ENCODE data around the gene KANSL1. TPM values are rescaled to one million over a fixed set of nuclear protein-coding genes. Genes with fewer than 3 reads are reported as not detected.

The KANSL1 gene
- polyA plus RNA-seq, 1 donor = 39.6 TPM

DNA sequence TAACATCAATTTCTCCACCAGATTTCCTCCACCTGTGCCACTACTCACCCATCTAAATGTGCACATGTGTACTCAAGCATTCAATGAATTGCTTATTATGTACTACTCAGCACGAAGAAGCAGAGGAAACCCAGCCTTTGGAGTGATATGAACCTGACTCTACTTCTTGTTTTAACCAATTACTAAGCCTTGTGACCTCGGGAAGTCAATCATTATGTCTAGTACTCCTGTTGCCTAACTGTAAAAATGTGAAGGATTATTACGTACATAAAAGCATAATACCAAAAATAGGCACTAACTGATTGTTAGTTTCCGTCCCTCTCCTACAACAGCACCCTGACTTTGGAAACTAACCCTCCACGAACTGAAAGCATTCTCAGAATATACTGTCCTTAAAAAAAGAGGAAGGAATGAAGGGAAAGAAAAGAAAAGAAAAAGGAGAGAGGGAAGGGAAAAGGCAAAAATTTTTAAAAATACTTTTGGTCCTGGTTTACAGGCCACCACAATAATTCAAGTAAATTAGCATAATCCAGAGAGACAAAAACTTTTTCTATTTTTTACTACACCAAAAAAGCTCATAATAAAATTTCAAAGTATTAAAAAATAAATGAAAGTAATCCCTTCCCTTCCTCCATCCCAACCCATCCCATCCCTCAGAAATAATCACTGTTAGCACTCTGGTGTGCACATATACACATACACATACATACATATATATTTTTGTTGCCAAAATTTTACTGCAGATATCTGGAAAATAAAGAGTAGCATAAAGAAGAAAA is 53.6 kb downstream of the KANSL1 start:
- no peak for DNase-seq

DNA sequence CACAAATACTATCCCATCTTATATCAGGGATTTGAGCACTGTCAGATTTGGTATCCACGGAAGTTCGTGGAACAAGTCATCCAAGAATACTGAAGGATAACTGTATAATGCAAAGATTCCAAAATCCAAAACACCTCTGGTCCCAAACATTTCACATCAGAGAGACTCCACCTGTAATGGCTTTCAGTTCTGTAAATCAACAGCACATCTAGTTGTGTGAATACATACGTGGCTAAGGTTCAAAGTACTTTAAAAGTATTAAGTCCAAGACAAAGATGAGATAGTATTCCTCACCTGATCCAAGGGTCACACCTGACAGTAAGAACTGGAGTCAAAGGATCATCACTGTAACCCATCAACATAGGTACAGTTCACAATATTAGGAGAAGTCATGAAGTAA is 54.8 kb downstream of the KANSL1 start:
- no peak for DNase-seq

DNA sequence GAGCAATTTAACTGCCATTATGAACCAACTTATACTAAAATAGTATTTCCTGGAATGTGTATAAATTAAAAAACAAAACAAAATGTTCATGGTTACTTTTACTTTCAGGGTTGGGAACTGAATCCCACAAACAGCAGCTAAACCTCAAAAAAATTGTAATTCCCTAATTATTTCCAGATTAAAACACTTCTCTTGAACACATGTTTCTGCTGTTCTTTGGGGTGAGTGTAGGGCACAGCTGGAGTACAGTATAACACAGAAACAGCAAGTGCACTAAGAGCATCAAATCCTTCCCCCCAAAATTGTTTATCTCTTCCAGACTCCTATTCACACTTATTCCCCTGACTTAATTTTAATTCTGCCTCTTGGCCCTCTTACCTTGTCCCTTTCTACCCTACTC is 56.4 kb downstream of the KANSL1 start:
- DNase-seq = no peak

DNA sequence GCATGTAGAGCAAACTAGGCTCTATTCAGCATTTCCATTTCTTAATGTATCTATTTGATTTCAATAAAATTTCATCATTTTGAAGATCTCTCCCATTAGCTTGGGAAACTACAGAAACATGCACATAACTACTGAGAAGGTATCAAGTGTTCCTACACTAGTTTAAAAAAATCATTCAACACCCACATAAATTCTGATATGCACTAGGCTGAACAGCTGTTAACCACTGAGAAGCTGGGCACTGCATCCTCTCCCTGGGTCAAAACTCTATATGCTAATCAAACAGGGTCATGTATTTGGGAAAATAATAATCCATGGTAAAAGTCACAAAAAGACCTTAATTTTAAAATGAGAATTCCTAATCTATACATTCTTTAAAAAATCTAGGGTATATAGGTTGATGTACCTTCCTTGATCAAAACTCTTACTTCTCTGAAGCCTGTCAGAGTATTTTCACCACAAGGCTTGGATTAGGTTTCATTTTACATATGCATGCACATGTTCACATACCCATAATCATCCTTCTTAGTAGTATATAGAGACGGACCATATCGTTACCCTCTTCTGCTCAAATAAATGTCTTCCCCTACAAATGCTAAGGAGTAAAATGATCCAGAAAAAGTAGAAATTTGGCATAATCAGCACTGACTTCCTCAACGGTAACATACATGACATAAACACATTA is 57.2 kb downstream of the KANSL1 start:
- DNase-seq = no peak

DNA sequence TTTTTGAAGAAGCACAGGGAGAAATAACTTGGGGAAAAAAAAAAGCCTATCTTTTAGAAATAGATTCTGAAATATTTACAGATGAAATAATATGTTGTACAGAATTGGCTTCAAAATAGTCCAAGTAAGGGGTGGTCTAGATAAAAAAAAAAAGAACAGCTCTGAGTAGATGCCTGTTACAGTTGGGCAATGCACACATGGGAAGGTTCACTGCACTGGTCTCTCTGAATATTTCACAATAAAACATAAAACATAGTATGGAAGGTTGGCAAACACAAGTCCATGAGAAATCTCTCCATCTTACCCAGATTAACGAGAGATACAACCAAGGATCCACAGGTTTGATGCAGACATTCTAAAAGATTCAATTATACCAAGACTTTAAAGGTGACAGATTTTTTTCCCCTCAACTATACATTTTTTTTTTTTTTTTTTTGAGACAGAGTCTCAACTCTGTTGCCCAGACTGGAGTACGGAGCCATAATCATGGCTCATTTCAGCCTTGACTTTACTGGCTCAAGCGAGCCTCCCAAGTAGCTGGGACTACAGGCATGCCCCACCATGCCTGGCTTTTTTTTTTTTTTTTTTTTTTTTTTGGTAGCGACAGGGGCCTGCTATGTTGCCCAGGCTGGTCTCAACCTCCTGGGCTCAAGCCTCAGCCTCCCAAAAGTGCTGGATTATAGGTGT is 58.0 kb downstream of the KANSL1 start:
- DNase-seq = no peak

DNA sequence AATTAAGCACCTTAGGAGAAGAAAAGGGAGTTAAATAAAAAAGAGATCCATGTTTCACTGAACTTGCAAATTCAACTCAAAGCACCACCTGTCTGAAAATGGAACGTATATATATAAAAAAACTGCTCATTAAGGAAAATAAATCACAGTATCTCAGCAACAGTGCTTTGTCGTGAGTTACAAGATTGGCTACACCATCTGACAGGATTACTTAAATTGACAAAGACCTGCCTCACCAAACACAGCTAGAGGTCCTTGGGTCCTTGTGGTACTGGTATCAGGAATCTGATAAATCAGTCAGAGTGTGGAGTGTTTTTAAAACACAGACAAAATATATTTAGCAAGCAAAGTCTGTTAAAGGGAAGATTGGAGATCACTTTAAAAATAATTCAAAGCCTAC is 63.9 kb downstream of the KANSL1 start:
- DNase-seq = no peak

DNA sequence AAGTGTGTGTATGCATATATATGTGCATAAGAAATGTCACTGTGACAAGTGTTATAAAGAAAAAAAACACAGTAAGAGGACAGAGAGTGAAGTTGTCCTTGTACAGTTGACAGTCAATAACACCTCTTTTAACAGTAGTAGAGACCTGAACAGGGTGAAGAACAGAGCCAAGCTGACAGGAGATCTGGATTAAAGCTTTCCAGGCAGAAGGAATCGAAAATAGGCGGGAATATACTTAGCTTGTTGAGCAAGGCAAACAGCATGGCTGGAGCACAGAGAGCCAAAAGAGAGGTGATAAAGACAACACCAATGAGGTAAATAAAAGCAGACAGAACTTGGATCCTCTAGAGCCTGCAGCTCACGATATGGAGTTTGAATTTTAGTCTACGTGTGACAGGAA is 64.8 kb downstream of the KANSL1 start:
- DNase-seq = no peak

DNA sequence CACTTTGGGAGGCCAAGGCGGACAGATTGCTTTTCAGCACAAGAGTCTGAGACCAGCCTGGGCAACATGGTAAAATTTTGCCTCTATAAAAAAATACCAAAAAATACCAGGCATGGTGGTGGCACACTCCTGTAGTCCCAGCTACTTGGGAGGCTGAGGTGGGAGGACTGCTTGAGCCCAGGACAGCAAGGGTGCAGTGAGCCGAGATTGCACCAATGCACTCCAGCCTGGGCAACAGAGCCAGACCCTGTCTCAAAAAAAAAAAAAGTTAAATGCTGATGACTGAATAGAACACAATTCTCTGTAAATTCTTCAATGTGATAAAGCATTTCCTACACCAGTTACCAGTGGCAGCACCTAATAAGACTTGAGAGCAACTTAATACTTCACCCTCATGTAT is 65.7 kb downstream of the KANSL1 start:
- DNase-seq = no peak

DNA sequence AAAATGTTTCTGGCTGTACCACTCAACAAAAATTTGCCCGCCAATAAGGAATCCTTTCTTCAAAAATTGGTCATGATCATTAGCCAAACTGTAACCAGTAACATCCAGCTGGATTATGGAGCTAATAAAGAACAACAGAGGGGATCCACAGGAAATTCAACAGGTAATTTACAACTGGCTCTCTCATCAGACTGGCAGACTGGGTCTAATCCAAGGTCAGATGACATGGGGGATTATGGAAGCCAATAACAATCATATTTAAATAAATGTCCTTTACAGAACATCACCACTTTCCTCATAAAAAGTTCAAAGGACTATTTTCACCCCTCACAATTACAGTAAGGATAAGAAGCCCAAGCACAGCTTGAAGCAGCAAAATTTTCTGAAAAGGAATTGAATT is 66.4 kb downstream of the KANSL1 start:
- DNase-seq = no peak

DNA sequence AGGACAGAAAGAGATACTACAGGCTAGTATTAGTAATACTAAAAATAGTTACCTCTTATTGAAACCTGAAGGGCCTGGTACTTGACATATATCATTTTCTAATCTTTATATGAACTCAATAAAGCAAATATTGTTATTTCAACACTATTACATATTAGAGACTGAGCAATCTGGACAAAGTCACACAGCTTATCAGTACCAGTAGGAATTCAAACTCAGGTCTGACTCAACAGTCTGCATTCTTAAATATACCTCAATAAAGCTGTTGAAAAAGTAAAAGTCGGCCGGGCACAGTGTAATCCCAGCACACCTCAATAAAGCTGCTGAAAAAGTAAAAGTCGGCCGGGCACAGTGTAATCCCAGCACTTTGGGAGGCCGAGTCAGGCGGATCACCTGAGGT is 67.4 kb downstream of the KANSL1 start:
- DNase-seq = no peak

DNA sequence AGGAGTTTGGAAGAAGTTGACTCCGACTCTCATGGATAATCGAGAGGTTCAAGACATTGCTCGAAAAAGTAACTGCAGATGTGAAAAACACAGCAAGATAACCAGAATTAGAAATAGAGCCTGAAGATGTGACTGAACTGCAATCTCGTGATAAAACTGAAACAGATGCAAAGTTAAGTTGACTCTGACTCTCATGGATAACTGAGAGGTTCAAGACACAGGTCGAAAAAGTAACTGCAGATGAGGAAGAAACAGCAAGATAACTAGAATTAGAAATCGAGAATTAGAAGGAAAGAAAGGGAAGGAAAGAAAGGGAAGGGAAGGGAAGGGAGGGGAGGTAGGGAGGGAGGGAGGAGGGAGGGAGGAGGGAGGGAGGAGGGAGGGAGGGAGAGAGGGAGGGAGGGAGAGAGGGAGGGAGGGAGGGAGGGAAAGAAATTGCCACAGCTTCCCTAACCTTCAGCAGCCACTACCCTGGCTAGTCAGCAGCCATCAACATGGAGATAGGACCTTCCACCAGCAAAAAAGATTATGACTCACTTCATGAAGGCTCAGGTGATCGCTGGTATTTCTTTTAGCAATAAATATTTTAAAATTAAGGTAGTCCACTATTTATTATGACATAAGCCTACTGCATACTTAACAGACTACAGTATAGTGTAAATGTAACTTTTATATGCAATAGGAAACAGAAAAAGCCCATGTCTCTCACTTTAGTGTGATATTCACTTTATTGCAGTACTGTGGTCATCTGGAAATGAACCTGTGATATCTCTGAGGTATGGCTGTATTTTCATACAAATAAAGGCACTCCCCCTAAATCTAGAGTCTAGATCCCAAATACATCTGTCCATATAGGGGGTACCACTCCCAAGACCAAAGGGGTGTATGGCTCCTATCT is 68.3 kb downstream of the KANSL1 start:
- DNase-seq = no peak

DNA sequence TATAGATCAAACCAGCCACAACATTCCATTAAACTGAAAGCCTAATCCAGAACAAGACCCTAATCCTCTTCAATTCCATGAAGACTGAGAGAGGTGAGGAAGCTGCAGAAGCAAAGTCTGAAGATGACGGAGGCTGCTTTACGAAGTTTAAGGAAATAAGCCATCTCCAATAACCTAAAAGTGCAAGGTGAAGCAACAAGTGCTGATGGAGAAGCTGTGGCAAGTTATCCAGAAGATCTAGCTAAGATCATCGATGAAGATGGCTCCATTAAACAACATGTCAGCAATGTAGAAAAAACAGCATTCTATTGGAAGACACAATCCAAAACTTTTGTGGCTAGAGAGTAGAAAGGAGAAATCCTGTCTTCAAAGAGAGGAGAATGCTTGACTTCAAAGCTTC is 69.6 kb downstream of the KANSL1 start:
- DNase-seq = no peak

DNA sequence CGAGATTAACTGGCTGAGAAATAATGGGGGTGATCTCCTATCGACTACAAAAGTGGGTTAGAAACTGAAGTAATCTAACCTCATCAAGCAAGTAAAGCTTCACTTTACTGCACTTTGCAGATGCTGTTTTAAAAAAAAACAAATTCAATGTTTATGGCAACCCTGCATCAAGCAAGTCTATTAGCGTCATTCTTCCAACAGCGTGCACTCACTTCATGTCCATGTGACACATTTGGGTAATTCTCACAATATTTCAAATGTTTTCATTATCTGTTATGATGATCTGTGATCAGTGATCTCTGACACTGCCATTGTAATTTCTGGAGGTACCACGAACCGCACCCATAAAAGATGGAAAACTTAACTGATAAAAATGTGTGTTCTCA is 70.8 kb downstream of the KANSL1 start:
- no peak for DNase-seq

DNA sequence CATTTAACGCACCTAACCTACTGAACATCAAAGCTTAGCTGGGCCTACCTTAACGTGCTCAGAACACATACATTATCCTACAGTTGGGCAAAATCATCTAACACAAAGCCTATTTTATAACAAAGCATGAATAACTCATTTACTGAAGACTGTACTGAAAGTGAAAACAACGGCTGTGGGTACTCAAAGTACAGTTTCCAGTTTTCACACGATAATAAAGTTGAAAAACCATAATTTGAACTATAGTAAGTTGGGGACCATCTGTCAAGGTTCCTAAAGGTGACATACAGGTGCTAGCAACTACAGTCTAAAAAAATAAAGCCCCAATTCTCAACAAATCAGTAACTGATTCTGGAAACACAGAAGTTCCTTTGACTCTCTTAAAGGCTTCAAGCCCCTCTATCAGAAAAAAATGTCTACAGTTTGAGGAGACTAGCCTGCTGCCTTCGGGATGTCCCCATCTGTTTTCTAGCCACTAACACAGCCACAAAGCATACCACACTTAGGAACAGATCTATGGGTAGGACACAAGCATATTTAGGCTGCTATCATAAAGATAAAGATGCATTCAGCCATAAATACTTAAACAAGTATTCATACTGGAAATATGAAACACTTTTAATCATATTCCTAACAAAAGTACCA is 71.3 kb downstream of the KANSL1 start:
- no peak for DNase-seq

DNA sequence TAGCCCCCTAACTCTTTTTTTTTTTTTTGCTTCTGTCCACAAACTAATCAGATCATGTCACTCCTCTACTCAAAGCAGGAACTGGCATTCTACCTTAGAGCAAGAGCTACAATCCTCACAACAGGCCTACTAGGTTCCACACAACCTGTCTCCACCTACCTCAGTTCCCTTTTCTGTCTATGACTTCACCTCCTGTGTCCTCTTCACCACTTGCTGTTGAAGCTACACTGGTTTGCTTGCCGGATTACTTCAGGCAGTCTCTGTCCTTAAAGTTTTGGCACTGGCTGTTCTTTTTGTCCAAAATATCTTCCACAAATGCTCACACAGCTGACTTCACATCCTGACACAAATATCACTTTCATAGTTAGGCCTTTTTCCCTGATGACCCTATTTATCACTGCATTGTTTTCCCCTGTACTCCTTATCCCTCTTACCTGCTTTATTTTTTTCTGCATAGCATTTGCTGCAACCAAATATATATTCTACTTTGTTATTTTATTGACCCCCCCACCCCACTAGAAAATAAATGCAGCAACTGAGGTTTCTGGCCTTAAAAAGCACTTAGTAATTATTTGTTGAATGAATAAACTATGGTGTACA is 72.0 kb downstream of the KANSL1 start:
- no peak for DNase-seq

DNA sequence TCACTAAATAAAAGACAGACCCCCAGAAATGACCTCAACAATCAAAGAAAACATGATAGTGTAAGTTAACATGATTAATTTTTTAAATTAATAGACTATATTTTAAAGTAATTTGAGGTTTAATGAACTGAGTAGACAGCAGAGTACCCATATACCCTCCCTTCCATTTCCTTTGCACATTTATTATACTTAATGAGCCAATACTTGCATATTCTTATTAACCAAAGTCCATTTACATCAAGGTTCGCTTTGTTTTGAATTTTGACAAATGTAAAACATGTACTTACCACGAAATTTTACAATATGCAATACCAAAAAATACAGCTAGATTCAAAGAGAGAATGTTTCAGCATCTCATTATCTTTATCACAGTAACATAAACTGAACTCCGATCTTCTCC is 72.7 kb downstream of the KANSL1 start:
- DNase-seq = no peak

DNA sequence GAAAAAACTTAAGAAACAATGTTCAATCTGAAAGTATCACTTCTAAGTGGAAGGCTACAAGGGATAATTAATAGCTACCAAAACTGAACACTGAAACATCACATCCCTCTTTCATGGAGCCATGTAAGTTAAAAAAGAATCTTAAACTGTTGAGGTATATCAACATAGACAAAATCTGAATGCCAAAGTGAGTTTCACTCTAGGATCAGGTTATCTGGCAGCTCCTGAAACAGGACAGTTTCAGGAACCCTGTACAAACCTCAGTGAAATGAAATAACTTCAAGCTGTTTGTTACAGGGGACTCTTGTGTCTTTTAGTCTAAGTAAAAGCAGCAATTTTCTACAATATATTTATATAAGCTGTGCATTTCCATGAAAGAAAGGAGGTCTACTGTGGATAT is 73.2 kb downstream of the KANSL1 start:
- no peak for DNase-seq

DNA sequence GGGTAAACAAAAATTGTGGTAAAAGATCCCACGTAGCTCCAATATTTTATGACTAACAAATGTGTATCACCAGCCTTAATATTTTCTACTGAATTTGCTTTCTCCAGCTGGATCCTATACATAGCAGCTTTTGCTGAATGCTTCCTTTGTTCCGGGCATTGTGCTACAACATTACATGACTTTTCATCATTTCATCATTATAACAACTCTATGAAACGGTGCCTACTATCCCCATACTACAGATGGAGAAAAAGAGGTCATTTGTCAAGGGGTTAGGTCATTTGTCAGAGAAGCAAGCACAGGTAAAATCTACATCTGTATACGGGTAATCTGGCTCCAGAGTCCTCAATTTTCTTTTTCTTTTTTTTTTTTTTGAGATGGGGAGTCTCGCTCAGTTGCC is 74.3 kb downstream of the KANSL1 start:
- DNase-seq = no peak

DNA sequence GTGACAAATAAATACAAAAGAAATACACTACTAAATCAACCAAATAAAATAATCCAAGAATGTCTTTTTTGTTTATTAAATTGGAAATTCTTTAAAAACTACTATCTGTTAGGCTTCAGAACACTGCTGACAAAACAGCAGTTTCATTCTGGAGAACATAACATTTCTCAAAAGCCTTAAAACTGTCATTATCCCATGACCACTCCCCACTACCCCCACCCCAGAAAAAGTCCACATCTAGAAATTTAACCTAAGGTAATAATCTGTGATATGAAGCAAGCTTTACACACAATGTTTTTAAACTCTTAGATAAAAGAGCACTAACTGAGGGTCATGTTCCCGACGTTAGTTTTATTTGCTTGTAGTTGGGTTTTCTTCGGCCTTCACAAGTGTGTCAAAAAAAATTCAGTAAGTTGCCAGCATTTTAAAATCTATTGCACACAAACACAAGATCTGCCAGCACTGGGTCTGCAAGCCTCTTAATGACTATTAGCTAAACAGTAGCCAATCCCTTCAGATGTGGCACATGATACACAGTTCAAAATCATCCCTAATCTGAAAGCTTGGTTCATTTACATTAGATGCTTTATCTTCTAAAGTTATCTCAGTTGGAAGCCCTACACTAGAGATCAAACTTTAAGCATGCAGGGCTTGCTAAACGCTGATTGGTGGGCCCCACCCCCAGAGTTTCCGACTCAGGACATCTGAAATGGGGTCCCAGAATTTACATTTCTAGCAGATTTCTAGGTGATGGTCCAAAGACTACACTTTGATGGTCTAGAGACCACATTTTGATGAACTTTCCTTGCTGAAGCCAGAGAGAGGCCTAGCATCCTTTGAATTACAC is 75.2 kb downstream of the KANSL1 start:
- no peak for DNase-seq

DNA sequence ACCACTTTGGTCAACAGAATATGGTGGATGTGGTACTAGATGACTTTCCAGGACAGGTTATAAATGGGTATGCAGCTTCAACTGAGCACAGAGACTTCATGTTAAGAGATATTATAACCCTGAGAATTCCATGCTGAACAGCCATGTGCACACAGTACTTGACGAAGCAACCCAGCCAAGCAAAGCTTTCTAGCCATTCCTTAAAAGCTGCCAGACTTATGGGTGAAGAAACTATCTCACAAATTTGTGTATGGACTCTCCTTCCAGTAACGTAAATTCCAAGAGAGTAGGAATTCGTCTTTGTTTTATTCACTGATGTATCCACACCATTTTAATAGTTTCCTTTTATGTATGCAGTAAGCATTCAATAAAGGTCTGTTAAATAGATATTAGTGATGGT is 76.1 kb downstream of the KANSL1 start:
- no peak for DNase-seq

DNA sequence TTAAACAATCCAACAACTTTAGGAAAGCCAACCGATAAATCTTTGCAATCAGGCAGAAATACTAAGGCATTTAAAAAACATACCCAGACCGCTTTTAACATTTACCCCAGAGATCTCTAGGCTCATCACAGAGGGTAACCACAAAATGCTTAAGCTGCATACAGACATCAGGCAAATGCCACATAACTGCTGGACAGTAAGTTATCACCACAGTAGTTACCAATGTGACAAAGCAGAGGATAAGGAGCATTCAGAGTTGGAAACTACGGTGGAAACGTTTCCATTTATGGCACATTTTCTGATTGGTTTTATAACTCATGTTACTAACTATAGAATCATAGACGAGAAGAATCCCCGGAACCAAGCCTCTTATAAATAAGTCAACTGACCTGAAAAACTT is 77.5 kb downstream of the KANSL1 start:
- no peak for DNase-seq
